Fibroblast of villous mesenchyme (primary cell): ENCODE results near the gene CYTH1. TPM values are rescaled to one million over a fixed set of nuclear protein-coding genes. Genes with fewer than 3 reads are reported as not detected.
A peak's percentile ranks its signal among the peaks of the same experiment; 100 is the strongest.
"Not testable (repeated sequence)": the region's sequence is repeated elsewhere in the genome, so short reads cannot be mapped to it uniquely, and the experiment has no call there.

Source experiments
- DNase-seq: peaks from one replicate; pipeline ENCODE4 v3.0.0-alpha.2; 2010; ENCODE audit warnings: low read depth
- H3K4me3 ChIP-seq: 2 replicates; pipeline ENCODE4 v1.5.1; 2011; ENCODE audit warnings: low read depth, mild to moderate bottlenecking, low read length
- CTCF ChIP-seq: IDR thresholded peaks from 2 replicates; pipeline ENCODE4 v1.5.1; 2012; ENCODE audit warnings: low read depth, mild to moderate bottlenecking, low read length; ENCODE audit not compliant: insufficient read depth
- total RNA-seq: library from RNA; depleted of rRNA; stranded (reverse); fragments of >200 nt; gene quantifications from 2 replicates; pipeline ENCODE4 v1.2.3, GENCODE V29; 2012

CYTH1 gene
- total RNA-seq, 1 donor = 19.4 TPM

- no peak overlapping the region for H3K4me3 ChIP-seq
- no peak for DNase-seq
- no peak for TF ChIP-seq CTCF
These were observed 107.3 kb downstream of the CYTH1 start for GRCh38 chr17:78674595-78675315.

GRCh38 chr17:78674156-78674555 is 107.9 kb downstream of the CYTH1 start:
- no peak for TF ChIP-seq CTCF
- no peak overlapping the region for H3K4me3 ChIP-seq
- DNase-seq = no peak

GRCh38 chr17:78673395-78673794 is 108.7 kb downstream of the CYTH1 start:
- no peak for DNase-seq
- no peak overlapping the region for H3K4me3 ChIP-seq
- TF ChIP-seq CTCF = no peak

- H3K4me3 ChIP-seq = no peak overlapping the region
- TF ChIP-seq CTCF = no peak
- peak; percentile 69 for DNase-seq
These were observed 109.2 kb downstream of the CYTH1 start for GRCh38 chr17:78672871-78673371.

DNA sequence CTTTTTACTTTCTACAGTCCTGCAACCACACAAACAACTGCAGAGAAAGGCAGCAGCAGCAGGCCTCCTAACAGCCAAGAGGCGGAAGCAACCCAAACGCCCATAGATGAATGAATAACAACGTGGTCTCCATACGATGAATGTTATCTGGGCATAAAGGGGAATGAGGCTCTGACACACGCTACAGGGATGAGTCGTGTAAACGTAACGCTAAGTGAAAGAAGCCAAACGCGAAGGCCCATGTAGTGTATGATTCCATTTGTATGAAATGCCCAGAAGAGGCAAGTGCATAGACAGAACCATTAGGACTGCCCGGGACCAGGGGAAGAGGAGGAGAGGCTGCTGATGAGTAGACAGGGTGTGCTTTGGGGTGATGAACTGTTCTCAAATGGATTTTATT is 110.1 kb downstream of the CYTH1 start:
- H3K4me3 ChIP-seq = no peak overlapping the region
- TF ChIP-seq CTCF = no peak
- peak; percentile 47 for DNase-seq

GRCh38 chr17:78671726-78672001 is 110.4 kb downstream of the CYTH1 start:
- H3K4me3 ChIP-seq, DNase-seq: not testable (repeated sequence)

GRCh38 chr17:78670850-78671725 is 111.0 kb downstream of the CYTH1 start:
- no peak overlapping the region for H3K4me3 ChIP-seq
- TF ChIP-seq CTCF = no peak
- no peak for DNase-seq
